Mesothelial cell of epicardium (in vitro differentiated cells): ENCODE measurements around the gene PMPCA. TPM values are rescaled to one million over a fixed set of nuclear protein-coding genes. Genes with fewer than 3 reads are reported as not detected.
A peak's percentile ranks its signal among the peaks of the same experiment; 100 is the strongest.

Experiments
- DNase-seq, 2 experiments: peaks; one replicate each; pipeline ENCODE4 v3.0.0; 2021; ENCODE audit warnings: low spot score in 2 of 2; ENCODE audit not compliant: unreplicated experiment in 2 of 2
- H3K27ac Mint-ChIP-seq: 2 replicates; pipeline ENCODE4 v1.8.0; 2021; ENCODE audit warnings: mixed read lengths
- H3K27me3 Mint-ChIP-seq: 2 replicates; pipeline ENCODE4 v1.8.0; 2021; ENCODE audit warnings: low read depth, mixed read lengths
- H3K36me3 Mint-ChIP-seq: 2 replicates; pipeline ENCODE4 v1.8.0; 2021; ENCODE audit warnings: mixed read lengths
- H3K4me1 Mint-ChIP-seq: 2 replicates; pipeline ENCODE4 v1.8.0; 2021; ENCODE audit warnings: mixed read lengths
- H3K4me3 Mint-ChIP-seq: 2 replicates; pipeline ENCODE4 v1.8.0; 2021; ENCODE audit warnings: mild to moderate bottlenecking, moderate library complexity, mixed read lengths
- H3K9me3 Mint-ChIP-seq: 2 replicates; pipeline ENCODE4 v1.8.0; 2021; ENCODE audit warnings: mixed read lengths
- total RNA-seq: library from RNA; stranded (reverse); gene quantifications from 3 replicates; pipeline ENCODE4 v1.2.1, GENCODE V29; 2021
- TF ChIP-seq, protein P1 (sequence below): fragments of 200-600 bp; sonication (generic); IDR thresholded peaks from one replicate; pipeline ENCODE4 v1.5.0; 2021; ENCODE audit warnings: antibody characterized with exemption; ENCODE audit not compliant: unreplicated experiment

Gene PMPCA
- total RNA-seq, 1 donor from 2014 or later: 74.6 TPM

DNA sequence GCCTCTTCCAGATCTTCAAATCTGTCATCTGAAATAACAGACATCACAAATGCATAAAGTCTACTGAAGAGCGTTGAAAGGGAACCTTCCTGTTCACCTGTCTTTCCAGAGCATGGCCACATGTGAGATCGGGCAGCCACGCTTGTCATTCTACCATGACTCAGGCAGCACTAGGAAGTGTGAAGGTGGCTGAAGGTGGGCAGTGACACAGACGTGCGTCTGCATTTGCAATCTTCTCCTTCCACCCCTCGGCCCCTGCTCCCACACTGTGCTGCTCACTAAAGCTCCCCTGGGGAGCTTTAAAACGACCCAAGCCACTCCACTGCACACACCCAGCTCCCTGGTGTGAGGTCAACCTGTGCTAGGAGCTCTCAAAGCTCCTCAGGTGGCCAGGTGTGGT is 2.5 kb upstream of the PMPCA start:
- H3K9me3 Mint-ChIP-seq: no peaks in the 10 kb centered on the region
- DNase-seq: no peak
- H3K4me3 Mint-ChIP-seq: no peak overlapping the region
- TF ChIP-seq, protein P1, sequence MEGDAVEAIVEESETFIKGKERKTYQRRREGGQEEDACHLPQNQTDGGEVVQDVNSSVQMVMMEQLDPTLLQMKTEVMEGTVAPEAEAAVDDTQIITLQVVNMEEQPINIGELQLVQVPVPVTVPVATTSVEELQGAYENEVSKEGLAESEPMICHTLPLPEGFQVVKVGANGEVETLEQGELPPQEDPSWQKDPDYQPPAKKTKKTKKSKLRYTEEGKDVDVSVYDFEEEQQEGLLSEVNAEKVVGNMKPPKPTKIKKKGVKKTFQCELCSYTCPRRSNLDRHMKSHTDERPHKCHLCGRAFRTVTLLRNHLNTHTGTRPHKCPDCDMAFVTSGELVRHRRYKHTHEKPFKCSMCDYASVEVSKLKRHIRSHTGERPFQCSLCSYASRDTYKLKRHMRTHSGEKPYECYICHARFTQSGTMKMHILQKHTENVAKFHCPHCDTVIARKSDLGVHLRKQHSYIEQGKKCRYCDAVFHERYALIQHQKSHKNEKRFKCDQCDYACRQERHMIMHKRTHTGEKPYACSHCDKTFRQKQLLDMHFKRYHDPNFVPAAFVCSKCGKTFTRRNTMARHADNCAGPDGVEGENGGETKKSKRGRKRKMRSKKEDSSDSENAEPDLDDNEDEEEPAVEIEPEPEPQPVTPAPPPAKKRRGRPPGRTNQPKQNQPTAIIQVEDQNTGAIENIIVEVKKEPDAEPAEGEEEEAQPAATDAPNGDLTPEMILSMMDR: no peak
- H3K27ac Mint-ChIP-seq: no peak overlapping the region
- H3K36me3 Mint-ChIP-seq: peaks cover 29% of the 10 kb centered on the region
- H3K4me1 Mint-ChIP-seq: peaks cover 30% of the 10 kb centered on the region
- no peaks in the 10 kb centered on the region for H3K27me3 Mint-ChIP-seq

- TF ChIP-seq, protein P1: no peak
- Mint-ChIP-seq H3K27ac (peak overlapping the region; percentile 97), H3K9me3 (no peaks in the 10 kb centered on the region), H3K27me3 (no peaks in the 10 kb centered on the region), H3K4me3 (peak overlapping the region; percentile 87), H3K4me1 (peaks cover 30% of the 10 kb centered on the region), H3K36me3 (peaks cover 34% of the 10 kb centered on the region)
- DNase-seq: peak in 1 of 2 experiments; percentile 55
Measured at GRCh38 chr9:136409557-136410455, 652 bp upstream of the PMPCA start.

DNA sequence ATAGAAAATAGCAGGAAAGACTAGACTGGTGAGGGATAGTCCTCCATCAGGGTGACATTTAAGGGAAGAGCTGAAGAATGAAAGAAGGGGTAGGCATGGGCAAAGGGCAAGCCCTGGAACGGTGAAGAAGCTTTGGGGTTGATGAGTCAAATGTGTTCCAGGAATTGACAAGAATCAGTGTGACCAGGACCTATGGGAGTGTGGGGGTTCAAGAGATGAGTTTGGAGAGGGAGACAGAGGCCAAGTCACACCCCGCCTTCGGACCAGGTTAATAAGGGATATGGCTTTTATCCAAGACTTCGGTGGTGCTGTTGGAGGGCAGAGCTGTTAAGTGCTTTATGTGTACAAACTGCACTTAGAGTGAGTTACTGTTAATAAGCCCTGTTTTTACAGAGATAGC is 920 bp downstream of the PMPCA start:
- H3K4me1 Mint-ChIP-seq: peaks cover 30% of the 10 kb centered on the region
- H3K4me3 Mint-ChIP-seq: peak overlapping the region; percentile 90
- H3K9me3 Mint-ChIP-seq: no peaks in the 10 kb centered on the region
- no peak for DNase-seq
- H3K27me3 Mint-ChIP-seq: no peaks in the 10 kb centered on the region
- H3K36me3 Mint-ChIP-seq: peaks cover 29% of the 10 kb centered on the region
- H3K27ac Mint-ChIP-seq: peak overlapping the region; percentile 96
- TF ChIP-seq, protein P1: no peak

DNA sequence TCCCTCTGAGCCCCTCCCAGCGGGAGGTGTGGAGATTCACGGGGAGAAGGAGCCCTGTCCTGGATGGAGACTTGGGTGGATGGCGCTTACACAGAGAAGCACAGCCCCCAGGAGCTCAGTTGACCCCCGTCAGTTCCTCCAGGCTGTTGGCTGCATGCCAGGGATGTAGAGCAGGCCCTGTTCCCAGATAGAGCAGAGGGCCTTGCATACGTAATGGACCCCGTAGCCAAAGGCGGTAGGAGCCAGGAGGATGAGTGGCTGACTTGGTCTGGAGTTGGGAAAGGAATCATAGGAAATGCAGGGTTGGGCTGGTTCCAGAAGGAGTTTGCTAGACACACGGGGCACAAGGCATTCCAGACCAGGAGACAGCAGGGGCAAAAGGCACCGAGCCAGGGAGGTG is 2.5 kb downstream of the PMPCA start:
- H3K4me3 Mint-ChIP-seq: no peak overlapping the region
- DNase-seq: no peak
- no peaks in the 10 kb centered on the region for H3K9me3 Mint-ChIP-seq
- H3K27me3 Mint-ChIP-seq: no peaks in the 10 kb centered on the region
- TF ChIP-seq, protein P1: no peak
- peaks cover 28% of the 10 kb centered on the region for H3K4me1 Mint-ChIP-seq
- H3K36me3 Mint-ChIP-seq: peaks cover 27% of the 10 kb centered on the region
- no peak overlapping the region for H3K27ac Mint-ChIP-seq

GRCh38 chr9:136416427-136416826 is 6.0 kb downstream of the PMPCA start:
- peaks cover 33% of the 10 kb centered on the region for H3K36me3 Mint-ChIP-seq
- no peak overlapping the region for H3K27ac Mint-ChIP-seq
- no peaks in the 10 kb centered on the region for H3K27me3 Mint-ChIP-seq
- peaks cover 9% of the 10 kb centered on the region for H3K4me1 Mint-ChIP-seq
- no peak for DNase-seq
- no peak overlapping the region for H3K4me3 Mint-ChIP-seq
- TF ChIP-seq, protein P1: no peak
- H3K9me3 Mint-ChIP-seq: no peaks in the 10 kb centered on the region
